BE2C (cell line): Measurements from ENCODE around the gene CDH23.

ENCODE experiments used
- DNase-seq: peaks from one replicate; pipeline ENCODE4 v3.0.0-alpha.2; 2020
- H3K27me3 ChIP-seq: fragments of 250-450 bp; sonication (Bioruptor Pico); 2 replicates; pipeline ENCODE4 v1.5.1; 2020; ENCODE audit warnings: mild to moderate bottlenecking
- H3K36me3 ChIP-seq: fragments of 250-450 bp; sonication (Bioruptor Pico); 2 replicates; pipeline ENCODE4 v1.5.1; 2020; ENCODE audit warnings: mild to moderate bottlenecking
- H3K4me1 ChIP-seq: fragments of 250-450 bp; sonication (Bioruptor Pico); 2 replicates; pipeline ENCODE4 v1.5.1; 2020
- H3K4me3 ChIP-seq: 2 replicates; pipeline ENCODE4 v1.5.1; 2011; ENCODE audit warnings: low read depth, low read length
- H3K9me3 ChIP-seq: fragments of 250-450 bp; sonication (Bioruptor Pico); 2 replicates; pipeline ENCODE4 v1.5.1; 2020
- CTCF ChIP-seq: IDR thresholded peaks from 2 replicates; pipeline ENCODE4 v1.5.1; 2012; ENCODE audit warnings: mild to moderate bottlenecking, low read depth, low read length

Gene CDH23

GRCh38 chr10:71695502-71696476 lies 299.1 kb downstream of the CDH23 start:
- H3K27me3 ChIP-seq: no peaks in the 10 kb centered on the region
- TF ChIP-seq CTCF: no peak
- H3K4me3 ChIP-seq: no peak overlapping the region
- DNase-seq: no peak
- H3K4me1 ChIP-seq: no peaks in the 10 kb centered on the region; the same call in 1 of the 2 replicates
- no peaks in the 10 kb centered on the region for H3K36me3 ChIP-seq
- no peaks in the 10 kb centered on the region for H3K9me3 ChIP-seq

GRCh38 chr10:71696628-71697326 lies 300.1 kb downstream of the CDH23 start:
- peak; percentile 96 for TF ChIP-seq CTCF
- no peak overlapping the region for H3K4me3 ChIP-seq
- DNase-seq: peak; percentile 75
- H3K27me3 ChIP-seq: no peaks in the 10 kb centered on the region
- no peaks in the 10 kb centered on the region; the same call in 1 of the 2 replicates for H3K4me1 ChIP-seq
- H3K9me3 ChIP-seq: no peaks in the 10 kb centered on the region
- no peaks in the 10 kb centered on the region for H3K36me3 ChIP-seq

GRCh38 chr10:71697938-71698709 lies 301.4 kb downstream of the CDH23 start:
- no peak for DNase-seq
- TF ChIP-seq CTCF: no peak
- H3K36me3 ChIP-seq: no peaks in the 10 kb centered on the region
- H3K4me1 ChIP-seq: no peaks in the 10 kb centered on the region; the same call in 1 of the 2 replicates
- no peaks in the 10 kb centered on the region for H3K9me3 ChIP-seq
- H3K4me3 ChIP-seq: no peak overlapping the region
- no peaks in the 10 kb centered on the region for H3K27me3 ChIP-seq

GRCh38 chr10:71698737-71699136 lies 302.0 kb downstream of the CDH23 start:
- H3K36me3 ChIP-seq: no peaks in the 10 kb centered on the region
- no peak for TF ChIP-seq CTCF
- no peaks in the 10 kb centered on the region for H3K9me3 ChIP-seq
- no peaks in the 10 kb centered on the region for H3K27me3 ChIP-seq
- H3K4me3 ChIP-seq: no peak overlapping the region
- DNase-seq: no peak
- H3K4me1 ChIP-seq: no peaks in the 10 kb centered on the region

GRCh38 chr10:71700731-71701368 lies 304.1 kb downstream of the CDH23 start:
- H3K4me3 ChIP-seq: no peak overlapping the region
- H3K9me3 ChIP-seq: no peaks in the 10 kb centered on the region
- no peak for TF ChIP-seq CTCF
- no peaks in the 10 kb centered on the region; the same call in 1 of the 2 replicates for H3K4me1 ChIP-seq
- H3K36me3 ChIP-seq: no peaks in the 10 kb centered on the region
- peak; percentile 49 for DNase-seq
- H3K27me3 ChIP-seq: no peaks in the 10 kb centered on the region
